GM21515 (cell line): ENCODE measurements around the gene ESR1.
"Not testable (repeated sequence)": the region's sequence is repeated elsewhere in the genome, so short reads cannot be mapped to it uniquely, and the experiment has no call there.

Experiments
- ATAC-seq: cut with Tn5 transposase; IDR thresholded peaks from one replicate; pipeline ENCODE4 v1.9.1; 2021; ENCODE audit not compliant: unreplicated experiment

ESR1 gene

GRCh38 chr6:151964412-151964811, 156.9 kb downstream of the ESR1 start:
- ATAC-seq = not testable (repeated sequence)

GRCh38 chr6:151974061-151974617, 166.7 kb downstream of the ESR1 start:
- ATAC-seq = no peak

- no peak for ATAC-seq
Observed at GRCh38 chr6:151975795-151976194, 168.3 kb downstream of the ESR1 start.

- not testable (repeated sequence) for ATAC-seq
Observed at GRCh38 chr6:151988199-151988598, 180.7 kb downstream of the ESR1 start.

GRCh38 chr6:151992091-151992490, 184.6 kb downstream of the ESR1 start:
- ATAC-seq = no peak

- no peak for ATAC-seq
Observed at GRCh38 chr6:151993364-151993763, 185.9 kb downstream of the ESR1 start.

GRCh38 chr6:151998784-151999183, 191.3 kb downstream of the ESR1 start:
- no peak for ATAC-seq

GRCh38 chr6:151999194-151999593, 191.7 kb downstream of the ESR1 start:
- ATAC-seq = no peak

- no peak for ATAC-seq
Observed at GRCh38 chr6:152001408-152001807, 193.9 kb downstream of the ESR1 start.

- no peak for ATAC-seq
Observed at GRCh38 chr6:152002306-152002705, 194.8 kb downstream of the ESR1 start.

- no peak for ATAC-seq
Observed at GRCh38 chr6:152004036-152004566, 196.6 kb downstream of the ESR1 start.

- no peak for ATAC-seq
Observed at GRCh38 chr6:152004896-152005295, 197.4 kb downstream of the ESR1 start.

- no peak for ATAC-seq
Observed at GRCh38 chr6:152008779-152009178, 201.3 kb downstream of the ESR1 start.

GRCh38 chr6:152012227-152012626, 204.7 kb downstream of the ESR1 start:
- no peak for ATAC-seq

- ATAC-seq = no peak
Observed at GRCh38 chr6:152018876-152019275, 211.4 kb downstream of the ESR1 start.

- no peak for ATAC-seq
Observed at GRCh38 chr6:152022303-152022702, 214.8 kb downstream of the ESR1 start.

- no peak for ATAC-seq
Observed at GRCh38 chr6:152023613-152024012, 216.1 kb downstream of the ESR1 start.

GRCh38 chr6:152026291-152026690, 218.8 kb downstream of the ESR1 start:
- no peak for ATAC-seq

GRCh38 chr6:152026744-152027143, 219.3 kb downstream of the ESR1 start:
- not testable (repeated sequence) for ATAC-seq

GRCh38 chr6:152033765-152034164, 226.3 kb downstream of the ESR1 start:
- not testable (repeated sequence) for ATAC-seq

GRCh38 chr6:152034631-152035030, 227.1 kb downstream of the ESR1 start:
- no peak for ATAC-seq

- ATAC-seq = no peak
Observed at GRCh38 chr6:152046118-152046517, 238.6 kb downstream of the ESR1 start.

- no peak for ATAC-seq
Observed at GRCh38 chr6:152048921-152049320, 241.4 kb downstream of the ESR1 start.
